Progenitor cell of endocrine pancreas (in vitro differentiated cells): ENCODE measurements around the gene TM2D3. TPM values are rescaled to one million over a fixed set of nuclear protein-coding genes. Genes with fewer than 3 reads are reported as not detected.

Experiments used
- DNase-seq: peaks from one replicate; pipeline ENCODE4 v3.0.0; 2021; ENCODE audit warnings: low spot score; ENCODE audit not compliant: unreplicated experiment
- H3K27ac Mint-ChIP-seq: 2 replicates; pipeline ENCODE4 v1.8.0; 2021; ENCODE audit warnings: mild to moderate bottlenecking, moderate library complexity, mixed read lengths
- H3K27me3 Mint-ChIP-seq: 2 replicates; pipeline ENCODE4 v1.8.0; 2021; ENCODE audit warnings: mixed read lengths
- H3K36me3 Mint-ChIP-seq: 2 replicates; pipeline ENCODE4 v1.8.0; 2022; ENCODE audit warnings: mixed read lengths; ENCODE audit not compliant: insufficient read depth
- H3K4me1 Mint-ChIP-seq: 2 replicates; pipeline ENCODE4 v1.8.0; 2021; ENCODE audit warnings: low read depth, mixed read lengths
- H3K4me3 Mint-ChIP-seq: 2 replicates; pipeline ENCODE4 v1.8.0; 2021; ENCODE audit warnings: low read depth, mild to moderate bottlenecking, moderate library complexity, mixed read lengths
- H3K9me3 Mint-ChIP-seq: 2 replicates; pipeline ENCODE4 v1.8.0; 2021; ENCODE audit warnings: low read depth, mixed read lengths
- CTCF ChIP-seq: fragments of 200-600 bp; sonication (generic); IDR thresholded peaks from one replicate; pipeline ENCODE4 v1.5.0; 2021; ENCODE audit warnings: antibody characterized with exemption, mild to moderate bottlenecking; ENCODE audit not compliant: unreplicated experiment
- total RNA-seq: library from RNA; stranded (reverse); gene quantifications from 2 replicates; pipeline ENCODE4 v1.2.1, GENCODE V29; 2021

The TM2D3 gene
- total RNA-seq, 1 donor from 2014 or later = 49.3 TPM

DNA sequence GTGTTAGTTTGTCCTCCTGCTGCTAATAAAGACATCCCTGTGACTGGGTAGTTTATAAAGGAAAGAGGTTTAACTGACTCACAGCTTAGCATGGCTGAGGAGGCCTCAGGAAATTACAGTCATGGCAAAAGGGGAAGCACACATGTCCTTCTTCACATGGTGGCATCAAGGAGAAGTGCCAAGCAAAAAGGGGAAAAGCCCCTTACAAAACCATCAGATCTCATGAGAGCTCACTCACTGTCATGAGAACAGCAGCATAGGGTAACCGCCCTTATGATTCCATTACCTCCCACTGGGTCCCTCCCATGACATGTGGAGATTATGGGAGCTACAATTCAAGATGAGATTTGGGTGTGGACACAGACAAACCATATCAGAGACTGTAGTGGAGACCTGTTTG is 27.0 kb downstream of the TM2D3 start:
- Mint-ChIP-seq H3K4me1 (peaks cover 4% of the 10 kb centered on the region), H3K27me3 (no peaks in the 10 kb centered on the region), H3K4me3 (no peak overlapping the region), H3K9me3 (peaks cover 14% of the 10 kb centered on the region), H3K27ac (no peak overlapping the region), H3K36me3 (peaks cover 18% of the 10 kb centered on the region)
- DNase-seq = no peak
- no peak for TF ChIP-seq CTCF

DNA sequence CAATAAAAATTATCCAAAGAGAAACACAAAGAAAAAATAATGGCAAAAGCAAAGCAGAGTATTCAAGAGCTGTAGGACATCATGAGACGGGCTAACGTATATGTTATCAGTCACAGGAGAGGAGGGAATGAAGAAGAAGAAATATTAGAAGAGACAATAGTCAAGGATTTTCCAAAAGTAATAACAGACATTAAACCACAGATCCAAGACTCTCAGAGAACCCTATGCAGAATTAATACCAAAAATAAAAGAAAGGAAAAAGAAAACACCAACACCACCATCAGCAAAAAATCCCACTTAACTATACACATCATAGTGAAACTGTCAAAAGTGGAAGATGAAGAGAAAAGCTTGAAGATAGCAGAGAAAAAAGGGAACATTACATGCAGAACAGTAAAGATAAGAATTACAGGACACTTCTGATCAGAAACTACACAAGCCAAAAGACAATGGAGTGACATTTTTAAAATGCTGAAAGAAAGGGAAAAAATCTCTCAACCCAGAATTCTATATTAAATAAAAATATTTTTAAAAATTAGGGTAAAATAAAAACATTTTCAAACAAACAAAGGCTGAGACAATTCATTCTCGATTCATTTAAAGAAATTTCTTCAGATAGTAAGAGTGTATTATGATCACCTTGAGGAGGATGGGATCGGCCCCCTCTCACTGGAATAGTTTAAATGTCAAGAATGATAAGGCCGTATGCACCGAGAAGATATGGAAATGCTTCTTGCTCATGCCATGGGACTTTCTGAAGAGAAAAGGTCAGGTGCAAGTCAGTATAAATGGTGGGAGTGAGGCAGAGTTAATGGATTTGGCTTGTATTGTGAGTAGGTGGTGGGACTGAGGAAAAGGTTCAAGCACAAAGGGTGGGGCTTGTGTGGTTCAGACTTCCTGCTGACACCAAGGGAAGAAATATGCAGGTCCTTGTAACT is 28.5 kb downstream of the TM2D3 start:
- TF ChIP-seq CTCF = no peak
- no peak overlapping the region for H3K4me3 Mint-ChIP-seq
- peaks cover 14% of the 10 kb centered on the region for H3K9me3 Mint-ChIP-seq
- peaks cover 5% of the 10 kb centered on the region for H3K4me1 Mint-ChIP-seq
- no peaks in the 10 kb centered on the region for H3K27me3 Mint-ChIP-seq
- peaks cover 18% of the 10 kb centered on the region for H3K36me3 Mint-ChIP-seq
- no peak for DNase-seq
- no peak overlapping the region for H3K27ac Mint-ChIP-seq

GRCh38 chr15:101621961-101622360 is 30.2 kb downstream of the TM2D3 start:
- Mint-ChIP-seq H3K4me1 (peaks cover 15% of the 10 kb centered on the region), H3K4me3 (no peak overlapping the region), H3K36me3 (peaks cover 18% of the 10 kb centered on the region), H3K27ac (no peak overlapping the region), H3K27me3 (no peaks in the 10 kb centered on the region), H3K9me3 (peaks cover 14% of the 10 kb centered on the region)
- no peak for DNase-seq
- no peak for TF ChIP-seq CTCF

- no peak for DNase-seq
- H3K27me3 Mint-ChIP-seq = no peaks in the 10 kb centered on the region
- peaks cover 10% of the 10 kb centered on the region for H3K9me3 Mint-ChIP-seq
- H3K4me1 Mint-ChIP-seq = peaks cover 28% of the 10 kb centered on the region
- H3K36me3 Mint-ChIP-seq = peaks cover 12% of the 10 kb centered on the region
- no peak for TF ChIP-seq CTCF
- no peak overlapping the region for H3K4me3 Mint-ChIP-seq
- no peak overlapping the region for H3K27ac Mint-ChIP-seq
Measured at GRCh38 chr15:101620671-101621070, 31.5 kb downstream of the TM2D3 start.

DNA sequence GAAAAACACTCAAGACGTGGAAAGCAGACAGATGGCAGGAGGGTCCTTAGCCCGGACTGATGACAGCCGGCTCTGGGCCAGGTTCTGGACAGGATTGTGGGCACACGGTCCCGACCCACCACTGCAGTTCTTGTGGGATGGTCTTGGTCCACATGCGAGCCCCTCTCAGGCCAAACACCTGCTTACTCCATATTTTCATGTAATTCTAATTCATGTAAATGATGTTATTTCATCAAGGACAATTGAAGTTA is 32.6 kb downstream of the TM2D3 start:
- no peak for DNase-seq
- peaks cover 10% of the 10 kb centered on the region for H3K36me3 Mint-ChIP-seq
- H3K27me3 Mint-ChIP-seq = peaks cover 3% of the 10 kb centered on the region
- no peak overlapping the region for H3K27ac Mint-ChIP-seq
- TF ChIP-seq CTCF = no peak
- peaks cover 10% of the 10 kb centered on the region for H3K9me3 Mint-ChIP-seq
- no peak overlapping the region for H3K4me3 Mint-ChIP-seq
- H3K4me1 Mint-ChIP-seq = peaks cover 28% of the 10 kb centered on the region
